ENCODE results near the gene PIK3C3.

PIK3C3 gene

GRCh38 chr18:42114310-42114943 is 159.4 kb downstream of the PIK3C3 start:
- DNase-seq (ENCODE audit: extremely low spot score): peak; percentile 31
- TF ChIP-seq LEF1 (IDR thresholded peaks at IDR 0.05; ENCODE audit: borderline replicate concordance): no peak
- no peak for TF ChIP-seq L3MBTL2 (conservative IDR thresholded peaks at IDR 0.05)
- TF ChIP-seq ZNF384 (IDR thresholded peaks at IDR 0.05): no peak
- TF ChIP-seq BHLHE40 (IDR thresholded peaks at IDR 0.05; ENCODE audit: borderline replicate concordance): no peak
- no peak for TF ChIP-seq PKNOX1 (IDR thresholded peaks at IDR 0.05)
- TF ChIP-seq TARDBP (IDR thresholded peaks at IDR 0.05): no peak
- no peak for TF ChIP-seq ARNT (IDR thresholded peaks at IDR 0.05)
- no peak for TF ChIP-seq FOXA1 (IDR thresholded peaks at IDR 0.05)
- TF ChIP-seq SP1 (IDR thresholded peaks at IDR 0.05): no peak
- no peak for TF ChIP-seq CTBP1 (IDR thresholded peaks at IDR 0.05; ENCODE audit: borderline replicate concordance)
- TF ChIP-seq SUZ12 (IDR thresholded peaks at IDR 0.05): no peak
- TF ChIP-seq HDGF (IDR thresholded peaks at IDR 0.05; ENCODE audit: borderline replicate concordance): no peak
- TF ChIP-seq FOXM1 (IDR thresholded peaks at IDR 0.05; ENCODE audit: borderline replicate concordance): no peak
- TF ChIP-seq NFRKB (IDR thresholded peaks at IDR 0.05): no peak
- TF ChIP-seq ELF4 (IDR thresholded peaks at IDR 0.05): no peak
- no peak for TF ChIP-seq FOXK2 (IDR thresholded peaks at IDR 0.05)
- ChIA-PET POLR2A (no interaction called here), CTCF (interaction anchor here (0.5 to 1.5 kb wide), 18 partner anchors 13 to 1445 kb away, joined by 3 to 9 read pairs (median 4); no protein-coding TSS in a partner anchor)

- TF ChIP-seq FOXA1 (IDR thresholded peaks at IDR 0.05) (no peak), TARDBP (IDR thresholded peaks at IDR 0.05) (no peak), L3MBTL2 (conservative IDR thresholded peaks at IDR 0.05) (no peak), LEF1 (IDR thresholded peaks at IDR 0.05; ENCODE audit: borderline replicate concordance) (no peak), SP1 (IDR thresholded peaks at IDR 0.05) (no peak), ARNT (IDR thresholded peaks at IDR 0.05) (no peak), BHLHE40 (IDR thresholded peaks at IDR 0.05; ENCODE audit: borderline replicate concordance) (no peak), ZNF384 (IDR thresholded peaks at IDR 0.05) (no peak), ELF4 (IDR thresholded peaks at IDR 0.05) (no peak)
- DNase-seq (ENCODE audit: extremely low spot score): no peak
- POLR2A ChIA-PET: no interaction called here
- CTCF ChIA-PET: interaction anchor here (0.5 to 1.2 kb wide), 2 partner anchors 13 to 353 kb away, joined by 3 read pairs; no protein-coding TSS in a partner anchor
These were observed 171.6 kb downstream of the PIK3C3 start for GRCh38 chr18:42126586-42126985.

- ChIA-PET CTCF (interaction anchor here (2.1 kb wide), 1 partner anchor 17 kb away, joined by 5 read pairs; no protein-coding TSS in a partner anchor), POLR2A (no interaction called here)
- no peak for DNase-seq (ENCODE audit: extremely low spot score)
- TF ChIP-seq L3MBTL2 (conservative IDR thresholded peaks at IDR 0.05) (no peak), SUZ12 (IDR thresholded peaks at IDR 0.05) (no peak), PKNOX1 (IDR thresholded peaks at IDR 0.05) (no peak)
These were observed 176.3 kb downstream of the PIK3C3 start for GRCh38 chr18:42131066-42131929.

- TF ChIP-seq ELF4 (IDR thresholded peaks at IDR 0.05) (no peak), FOXA1 (IDR thresholded peaks at IDR 0.05) (no peak), FOXK2 (IDR thresholded peaks at IDR 0.05) (no peak), HDGF (IDR thresholded peaks at IDR 0.05; ENCODE audit: borderline replicate concordance) (no peak), SP1 (IDR thresholded peaks at IDR 0.05) (no peak), L3MBTL2 (conservative IDR thresholded peaks at IDR 0.05) (no peak), PKNOX1 (IDR thresholded peaks at IDR 0.05) (no peak), BHLHE40 (IDR thresholded peaks at IDR 0.05; ENCODE audit: borderline replicate concordance) (no peak), LEF1 (IDR thresholded peaks at IDR 0.05; ENCODE audit: borderline replicate concordance) (no peak), NFRKB (IDR thresholded peaks at IDR 0.05) (no peak), CTBP1 (IDR thresholded peaks at IDR 0.05; ENCODE audit: borderline replicate concordance) (no peak), ZNF384 (IDR thresholded peaks at IDR 0.05) (no peak), TARDBP (IDR thresholded peaks at IDR 0.05) (no peak), ARNT (IDR thresholded peaks at IDR 0.05) (no peak), FOXM1 (IDR thresholded peaks at IDR 0.05; ENCODE audit: borderline replicate concordance) (no peak)
- POLR2A ChIA-PET: no interaction called here
- no peak for DNase-seq (ENCODE audit: extremely low spot score)
- CTCF ChIA-PET: no interaction called here
These were observed 176.9 kb downstream of the PIK3C3 start for GRCh38 chr18:42131930-42132244.

All from HEK293T (cell line).